ENCODE measurements around the gene FAM228B. TPM values are rescaled to one million over a fixed set of nuclear protein-coding genes. Genes with fewer than 3 reads are reported as not detected.
"Not testable (repeated sequence)": the region's sequence is repeated elsewhere in the genome, so short reads cannot be mapped to it uniquely, and the experiment has no call there.

Gene FAM228B
- total and polyA plus RNA-seq, 4 experiments from 2014 or later, result 4.5 to 24.4 (median 12.3) TPM

DNA sequence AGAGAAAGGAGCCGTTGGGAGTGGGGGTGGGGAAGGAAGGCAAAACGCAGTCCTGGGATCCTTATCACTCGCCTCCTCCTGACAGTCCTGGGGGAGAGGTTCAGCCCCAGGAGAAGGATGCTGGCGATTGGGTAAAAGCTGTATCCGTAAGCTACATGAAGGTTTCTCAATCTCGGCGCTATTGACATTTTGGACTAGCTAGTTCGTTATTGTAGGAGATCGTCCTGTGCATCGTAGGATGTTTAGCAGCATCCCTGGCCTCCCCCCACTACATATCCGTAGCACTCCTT lies 38.1 kb upstream of the FAM228B start:
- H3K36me3 ChIP-seq (ENCODE audit: insufficient read depth, low read length), result no peaks in the 10 kb centered on the region

DNA sequence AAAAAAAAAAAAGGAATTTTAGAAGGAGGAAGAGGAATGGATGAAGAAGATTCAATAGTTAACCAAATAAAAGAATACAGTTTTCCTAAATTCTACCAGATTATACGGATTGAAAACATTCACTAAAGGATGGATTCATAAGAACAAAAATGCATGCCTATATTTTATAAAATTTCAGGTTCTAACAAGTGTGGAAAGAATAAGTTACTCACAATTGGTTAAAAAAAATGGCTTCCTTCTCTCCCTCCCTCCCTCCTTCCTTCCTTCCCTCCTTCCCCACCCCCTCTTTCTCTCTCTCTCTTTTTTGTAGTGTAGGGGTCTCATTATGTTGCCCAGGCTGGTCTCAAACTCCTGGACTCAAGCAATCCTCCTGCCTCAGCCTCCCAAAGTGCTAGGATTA lies 37.0 kb upstream of the FAM228B start:
- Histone ChIP-seq H3K4me1 (ENCODE audit: insufficient read depth, low read length) (peaks cover 14% of the 10 kb centered on the region), H3K36me3 (ENCODE audit: insufficient read depth, low read length) (no peaks in the 10 kb centered on the region), H3K27me3 (ENCODE audit: insufficient read depth, low read length) (no peaks in the 10 kb centered on the region), H3K4me3 (ENCODE audit: low read length in 2 of 2) (no peak overlapping the region), H3K9me3 (ENCODE audit: control insufficient read depth in 1 of 2, low read length in 2 of 2) (no peaks in the 10 kb centered on the region), H3K27ac (ENCODE audit: low read depth, low read length) (no peak overlapping the region)
- CTCF ChIA-PET (ENCODE audit: partially characterized antibody), result no interaction called here
- H3K36me3 Mint-ChIP-seq, result peaks cover 9% of the 10 kb centered on the region in 2 donors
- peak overlapping the region in 2 of 8 donors; percentile 32 to 35 for H3K4me3 Mint-ChIP-seq
- no peaks in the 10 kb centered on the region for H3K27me3 Mint-ChIP-seq
- H3K27ac Mint-ChIP-seq, result no peak overlapping the region
- H3K9me3 Mint-ChIP-seq, result no peaks in the 10 kb centered on the region
- intact Hi-C loops (cut with micrococcal nuclease), result no loop called here
- POLR2A ChIA-PET (ENCODE audit: partially characterized antibody), result no interaction called here
- H3K4me1 Mint-ChIP-seq, result peaks cover 11 to 14% (median 13%) of the 10 kb centered on the region in 4 donors
- no peak for DNase-seq

More for the DNA sequence above, 38.1 kb upstream of the FAM228B start:
- Mint-ChIP-seq H3K4me1 (peaks cover 11 to 14% (median 13%) of the 10 kb centered on the region in 4 donors), H3K27me3 (no peaks in the 10 kb centered on the region), H3K27ac (peak overlapping the region in 1 of 7 donors; percentile 17), H3K4me3 (peak overlapping the region; percentile 54 to 89 (median 84)), H3K36me3 (peaks cover 11 to 12% of the 10 kb centered on the region in 2 donors), H3K9me3 (no peaks in the 10 kb centered on the region)
- intact Hi-C loops (cut with micrococcal nuclease), result loop anchor here (2.0 kb wide), 2 partner anchors 38 to 158 kb away; partner anchors contain the start of genes ATAD2B and WDCP
- Histone ChIP-seq H3K27me3 (ENCODE audit: insufficient read depth, low read length) (no peaks in the 10 kb centered on the region), H3K4me1 (ENCODE audit: insufficient read depth, low read length) (peaks cover 14% of the 10 kb centered on the region), H3K27ac (ENCODE audit: low read depth, low read length) (no peak overlapping the region), H3K9me3 (ENCODE audit: control insufficient read depth in 1 of 2, low read length in 2 of 2) (no peaks in the 10 kb centered on the region), H3K4me3 (ENCODE audit: low read length in 2 of 2) (peak overlapping the region in 1 of 2 donors; percentile 57)
- DNase-seq, result no peak
- CTCF ChIA-PET (ENCODE audit: partially characterized antibody), result interaction anchor here (1.0 to 5.1 kb wide), 18 partner anchors 8 to 838 kb away, joined by 3 to 108 read pairs (median 4); partner anchors contain the start of gene ATAD2B
- POLR2A ChIA-PET (ENCODE audit: partially characterized antibody), result interaction anchor here (1.8 to 3.4 kb wide), 3 partner anchors 9 to 160 kb away, joined by 6 to 24 read pairs (median 8); partner anchors contain the start of genes ATAD2B and SF3B6

DNA sequence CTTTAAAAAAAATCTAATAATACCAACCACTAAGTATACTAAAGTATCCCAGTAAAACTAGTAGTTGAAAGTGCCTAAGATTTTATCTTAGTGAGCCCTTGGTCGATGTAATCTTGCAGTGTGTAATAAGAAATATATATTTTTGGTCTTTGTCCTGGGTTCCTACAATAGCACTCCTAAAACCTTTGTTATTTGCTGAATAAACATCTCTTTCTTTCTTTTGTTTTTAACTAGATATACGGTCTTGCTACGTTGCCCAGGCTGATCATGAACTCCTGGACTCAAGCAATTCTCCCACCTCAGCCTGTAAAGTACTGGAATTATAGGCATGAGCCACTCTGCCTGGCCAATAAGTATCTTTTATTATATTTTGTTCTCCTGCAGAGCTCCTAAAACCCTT lies 36.2 kb upstream of the FAM228B start:
- Mint-ChIP-seq H3K4me3 (no peak overlapping the region), H3K27ac (no peak overlapping the region), H3K9me3 (no peaks in the 10 kb centered on the region), H3K27me3 (no peaks in the 10 kb centered on the region), H3K4me1 (peaks cover 11 to 14% (median 13%) of the 10 kb centered on the region in 4 donors), H3K36me3 (peaks cover 7 to 9% of the 10 kb centered on the region in 2 donors)
- POLR2A ChIA-PET (ENCODE audit: partially characterized antibody), result interaction anchor here (1.8 kb wide), 1 partner anchor 10 kb away, joined by 4 read pairs; no protein-coding TSS in a partner anchor
- intact Hi-C loops (cut with micrococcal nuclease), result no loop called here
- CTCF ChIA-PET (ENCODE audit: partially characterized antibody), result no interaction called here
- Histone ChIP-seq H3K36me3 (ENCODE audit: insufficient read depth, low read length) (no peaks in the 10 kb centered on the region), H3K27me3 (ENCODE audit: insufficient read depth, low read length) (no peaks in the 10 kb centered on the region), H3K27ac (ENCODE audit: low read depth, low read length) (no peak overlapping the region), H3K9me3 (ENCODE audit: control insufficient read depth in 1 of 2, low read length in 2 of 2) (no peaks in the 10 kb centered on the region), H3K4me1 (ENCODE audit: insufficient read depth, low read length) (peaks cover 14% of the 10 kb centered on the region), H3K4me3 (ENCODE audit: low read length in 2 of 2) (no peak overlapping the region)
- DNase-seq, result no peak

DNA sequence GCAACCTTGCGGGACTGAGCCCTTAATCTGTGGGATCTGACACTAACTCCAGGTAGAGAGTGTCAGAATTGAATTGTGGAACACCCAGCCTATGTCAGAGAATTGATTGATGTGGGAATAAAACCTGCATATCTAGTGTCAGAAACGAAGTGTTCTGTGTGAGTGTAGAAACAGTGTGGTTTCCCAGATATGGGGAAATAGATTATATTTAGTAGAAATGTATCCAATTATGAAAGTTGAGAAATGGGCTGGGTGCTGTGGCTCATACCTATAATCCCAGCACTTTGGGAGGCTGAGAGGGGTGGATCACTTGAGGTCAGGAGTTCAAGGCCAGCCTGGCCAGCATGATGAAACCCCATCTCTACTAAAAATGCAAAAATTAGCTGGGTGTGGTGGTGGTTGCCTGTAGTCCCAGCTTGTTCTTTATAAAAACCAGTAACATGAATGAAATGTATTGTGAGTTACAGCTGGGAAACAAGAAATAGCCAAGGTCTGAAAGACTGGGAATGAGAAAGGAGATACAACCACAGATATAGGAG lies 34.4 kb upstream of the FAM228B start:
- H3K9me3 Mint-ChIP-seq, result no peaks in the 10 kb centered on the region
- no peak for DNase-seq
- no peaks in the 10 kb centered on the region for H3K36me3 ChIP-seq (ENCODE audit: insufficient read depth, low read length)
- intact Hi-C loops (cut with micrococcal nuclease), result no loop called here
- no peaks in the 10 kb centered on the region for H3K27me3 Mint-ChIP-seq
- H3K27ac Mint-ChIP-seq, result no peak overlapping the region
- no peaks in the 10 kb centered on the region for H3K9me3 ChIP-seq (ENCODE audit: control insufficient read depth in 1 of 2, low read length in 2 of 2)
- H3K36me3 Mint-ChIP-seq, result peaks cover 4 to 17% of the 10 kb centered on the region in 2 donors
- H3K27ac ChIP-seq (ENCODE audit: low read depth, low read length), result no peak overlapping the region
- H3K4me1 ChIP-seq (ENCODE audit: insufficient read depth, low read length), result peaks cover 10% of the 10 kb centered on the region
- peaks cover 6 to 9% (median 7%) of the 10 kb centered on the region in 4 donors for H3K4me1 Mint-ChIP-seq
- no peak overlapping the region for H3K4me3 ChIP-seq (ENCODE audit: low read length in 2 of 2)
- POLR2A ChIA-PET (ENCODE audit: partially characterized antibody), result no interaction called here
- CTCF ChIA-PET (ENCODE audit: partially characterized antibody), result interaction anchor here (1.4 kb wide), 1 partner anchor 265 kb away, joined by 10 read pairs; no protein-coding TSS in a partner anchor
- H3K27me3 ChIP-seq (ENCODE audit: insufficient read depth, low read length), result no peaks in the 10 kb centered on the region
- no peak overlapping the region for H3K4me3 Mint-ChIP-seq

DNA sequence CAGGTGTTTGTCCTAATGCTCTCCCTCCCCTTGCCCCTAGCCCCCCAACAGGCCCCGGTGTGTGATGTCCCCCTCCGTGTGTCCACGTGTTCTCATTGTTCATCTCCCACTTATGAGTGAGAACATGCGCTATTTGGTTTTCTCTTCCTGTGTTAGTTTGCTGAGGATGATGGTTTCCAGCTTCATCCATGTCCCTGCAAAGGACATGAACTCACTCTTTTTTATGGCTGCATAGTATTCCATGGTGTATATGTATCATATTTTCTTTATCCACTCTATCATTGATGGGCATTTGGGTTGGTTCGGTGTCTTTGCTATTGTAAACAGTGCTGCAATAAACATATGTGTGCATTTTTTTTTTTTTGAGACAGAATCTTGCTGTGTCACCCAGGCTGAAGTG lies 30.0 kb upstream of the FAM228B start:
- peak overlapping the region in 1 of 8 donors; percentile 48 for H3K4me3 Mint-ChIP-seq
- H3K9me3 ChIP-seq (ENCODE audit: control insufficient read depth in 1 of 2, low read length in 2 of 2); H3K4me3 ChIP-seq (ENCODE audit: low read length in 2 of 2); POLR2A ChIA-PET (ENCODE audit: partially characterized antibody); DNase-seq; H3K4me1 Mint-ChIP-seq; H3K27ac Mint-ChIP-seq; intact Hi-C loops (cut with micrococcal nuclease); H3K27ac ChIP-seq (ENCODE audit: low read depth, low read length); CTCF ChIA-PET (ENCODE audit: partially characterized antibody); H3K4me1 ChIP-seq (ENCODE audit: insufficient read depth, low read length); H3K27me3 Mint-ChIP-seq; H3K27me3 ChIP-seq (ENCODE audit: insufficient read depth, low read length); H3K36me3 ChIP-seq (ENCODE audit: insufficient read depth, low read length): not testable (repeated sequence)
- H3K9me3 Mint-ChIP-seq, result peaks cover 0 to 12% (median 2%) of the 10 kb centered on the region in 8 donors
- peaks cover 6 to 42% of the 10 kb centered on the region in 2 donors for H3K36me3 Mint-ChIP-seq

DNA sequence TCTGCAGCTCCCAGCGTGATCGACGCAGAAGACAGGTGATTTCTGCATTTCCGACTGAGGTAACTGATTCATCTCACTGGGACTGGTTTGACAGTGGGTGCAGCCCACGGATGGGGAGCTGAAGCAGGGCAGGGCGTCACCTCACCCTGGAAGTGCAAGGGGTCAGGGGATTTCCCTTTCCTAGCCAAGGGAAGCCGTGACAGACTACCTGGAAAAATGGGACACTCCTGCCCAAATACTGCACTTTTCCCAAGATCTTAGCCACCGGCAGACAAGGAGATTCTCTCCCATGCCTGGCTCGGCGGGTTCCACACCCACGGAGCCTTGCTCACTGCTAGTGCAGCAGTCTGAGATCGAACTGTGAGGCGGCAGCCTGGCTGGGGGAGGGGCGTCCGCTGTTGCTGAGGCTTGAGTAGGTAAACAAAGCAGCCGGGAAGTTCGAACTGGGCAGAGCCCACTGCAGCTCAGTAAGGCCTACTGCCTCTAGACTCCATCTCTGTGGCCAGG lies 28.0 kb upstream of the FAM228B start:
- peaks cover 4 to 47% of the 10 kb centered on the region in 2 donors for H3K36me3 Mint-ChIP-seq
- H3K9me3 ChIP-seq (ENCODE audit: control insufficient read depth in 1 of 2, low read length in 2 of 2); H3K27me3 Mint-ChIP-seq; intact Hi-C loops (cut with micrococcal nuclease); POLR2A ChIA-PET (ENCODE audit: partially characterized antibody); H3K4me3 Mint-ChIP-seq; DNase-seq; H3K27ac ChIP-seq (ENCODE audit: low read depth, low read length); H3K27me3 ChIP-seq (ENCODE audit: insufficient read depth, low read length); H3K4me3 ChIP-seq (ENCODE audit: low read length in 2 of 2); H3K4me1 ChIP-seq (ENCODE audit: insufficient read depth, low read length); H3K36me3 ChIP-seq (ENCODE audit: insufficient read depth, low read length); CTCF ChIA-PET (ENCODE audit: partially characterized antibody); H3K4me1 Mint-ChIP-seq; H3K27ac Mint-ChIP-seq: not testable (repeated sequence)
- peaks cover 0 to 21% (median 5%) of the 10 kb centered on the region in 8 donors for H3K9me3 Mint-ChIP-seq

DNA sequence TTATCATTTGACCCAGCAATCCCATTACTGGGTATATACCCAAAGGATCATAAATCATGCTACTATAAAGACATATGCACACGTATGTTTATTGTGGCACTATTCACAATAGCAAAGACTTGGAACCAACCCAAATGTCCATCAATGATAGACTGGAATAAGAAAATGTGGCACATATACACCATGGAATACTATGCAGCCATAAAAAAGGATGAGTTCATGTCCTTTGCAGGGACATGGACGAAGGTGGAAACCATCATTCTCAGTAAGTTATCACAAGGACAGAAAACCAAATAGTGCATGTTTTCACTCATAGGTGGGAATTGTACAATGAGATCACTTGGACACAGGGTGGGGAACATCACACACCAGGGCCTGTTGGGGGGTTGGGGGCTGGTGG lies 22.5 kb upstream of the FAM228B start:
- Mint-ChIP-seq H3K36me3 (peaks cover 9 to 50% of the 10 kb centered on the region in 2 donors), H3K9me3 (peaks cover 0 to 26% (median 10%) of the 10 kb centered on the region in 8 donors)
- H3K4me3 Mint-ChIP-seq; H3K4me1 Mint-ChIP-seq; H3K27ac Mint-ChIP-seq; intact Hi-C loops (cut with micrococcal nuclease); H3K36me3 ChIP-seq (ENCODE audit: insufficient read depth, low read length); H3K4me1 ChIP-seq (ENCODE audit: insufficient read depth, low read length); DNase-seq; H3K27ac ChIP-seq (ENCODE audit: low read depth, low read length); POLR2A ChIA-PET (ENCODE audit: partially characterized antibody); H3K4me3 ChIP-seq (ENCODE audit: low read length in 2 of 2); H3K27me3 Mint-ChIP-seq; H3K9me3 ChIP-seq (ENCODE audit: control insufficient read depth in 1 of 2, low read length in 2 of 2); H3K27me3 ChIP-seq (ENCODE audit: insufficient read depth, low read length); CTCF ChIA-PET (ENCODE audit: partially characterized antibody): not testable (repeated sequence)

All from CD4-positive, alpha-beta memory T cell (primary cell).